Memory B cell (primary cell): ENCODE measurements around the gene PARD3B.

Experiments used
- ATAC-seq: fragments of 150-1000 bp; cut with Tn5 transposase; 2 replicates; pipeline ENCODE4 v1.10.0; 2021; ENCODE audit warnings: low read depth, mild to moderate bottlenecking, moderate library complexity
- DNase-seq, 2 donors: peaks; one replicate each; pipeline ENCODE4 v3.0.0; 2022; ENCODE audit warnings: low spot score in 2 of 2
- H3K27ac Mint-ChIP-seq: one replicate; pipeline ENCODE4 v1.8.0; 2022; ENCODE audit warnings: mild to moderate bottlenecking, moderate library complexity, mixed read lengths
- H3K27me3 Mint-ChIP-seq: one replicate; pipeline ENCODE4 v1.8.0; 2022; ENCODE audit warnings: mixed read lengths
- H3K36me3 Mint-ChIP-seq: one replicate; pipeline ENCODE4 v1.8.0; 2022; ENCODE audit warnings: mild to moderate bottlenecking, mixed read lengths
- H3K4me1 Mint-ChIP-seq: one replicate; pipeline ENCODE4 v1.8.0; 2022; ENCODE audit warnings: mixed read lengths
- H3K4me3 Mint-ChIP-seq: one replicate; pipeline ENCODE4 v1.8.0; 2022; ENCODE audit warnings: mild to moderate bottlenecking, moderate library complexity, mixed read lengths
- H3K9me3 Mint-ChIP-seq: one replicate; pipeline ENCODE4 v1.8.0; 2022; ENCODE audit warnings: mixed read lengths

PARD3B gene

DNA sequence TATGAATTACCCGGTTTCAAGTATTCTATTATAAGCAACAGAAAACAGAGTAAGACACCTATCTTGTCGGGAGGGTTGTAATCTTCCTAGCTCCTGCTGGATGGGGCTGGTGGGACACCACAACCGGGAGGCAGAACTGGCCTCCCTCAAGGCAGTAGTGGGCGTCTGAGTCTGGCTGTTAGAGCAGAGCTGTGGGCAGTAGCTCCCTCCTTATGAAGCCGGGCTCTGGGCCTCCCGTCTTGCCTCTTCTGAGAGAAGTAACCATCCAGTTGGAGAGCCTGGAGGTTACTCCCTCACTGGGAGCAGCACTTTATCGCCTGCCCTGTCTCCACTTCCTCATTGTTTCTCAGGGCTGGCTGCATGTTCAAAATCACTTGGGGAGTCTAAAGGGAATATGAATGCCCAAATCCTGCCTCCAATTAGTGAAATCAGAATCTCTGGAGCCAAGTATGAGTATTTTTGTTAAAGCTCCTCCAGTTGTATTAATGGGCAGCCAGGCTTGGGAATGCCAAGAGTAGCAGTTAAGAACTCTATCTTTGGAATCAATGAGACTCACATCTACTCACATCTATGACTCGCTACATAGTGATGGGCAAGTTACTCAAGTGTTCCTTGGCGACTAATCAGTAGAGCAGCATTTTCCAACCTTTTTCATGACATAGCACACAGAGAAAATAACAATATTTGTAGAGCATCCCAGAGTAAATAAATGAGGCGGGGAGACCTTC is 1109.8 kb downstream of the PARD3B start:
- Mint-ChIP-seq H3K4me1 (peaks cover 3% of the 10 kb centered on the region), H3K4me3 (no peak overlapping the region), H3K9me3 (no peaks in the 10 kb centered on the region), H3K36me3 (no peaks in the 10 kb centered on the region), H3K27ac (no peak overlapping the region), H3K27me3 (peaks cover 14% of the 10 kb centered on the region)
- DNase-seq, result no peak
- ATAC-seq, result no peak

DNA sequence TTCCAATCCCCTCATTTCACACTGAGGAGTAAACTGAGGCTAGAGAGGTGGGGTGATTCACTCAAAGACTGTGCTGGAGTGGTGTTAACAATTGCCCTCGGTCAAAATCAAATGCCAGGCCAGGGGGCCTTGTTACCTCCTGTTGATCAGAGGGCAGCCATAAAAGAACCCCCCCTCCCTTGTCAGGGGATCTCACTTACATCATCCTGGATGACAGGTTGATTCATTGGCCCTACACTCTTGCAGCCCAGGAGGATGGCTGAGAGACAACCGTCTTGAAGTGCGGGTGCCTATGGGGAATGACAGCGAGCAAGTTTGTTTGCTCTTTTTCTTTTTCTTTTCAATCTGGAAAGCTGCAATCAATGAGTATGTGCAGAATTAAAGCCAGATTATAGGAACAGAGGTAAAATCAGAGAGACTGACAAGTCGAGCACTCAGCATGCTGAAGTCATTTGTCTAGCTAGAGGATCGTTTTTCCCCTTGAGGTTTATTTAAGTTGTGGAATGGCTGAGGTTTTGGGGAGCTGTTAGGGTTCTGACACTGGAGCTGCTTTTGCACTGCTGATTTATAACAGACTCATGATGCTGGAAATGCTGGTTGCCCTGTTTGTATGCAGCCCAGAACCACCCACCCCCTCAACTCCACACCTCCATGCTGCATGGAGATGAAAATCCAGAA is 1110.6 kb downstream of the PARD3B start:
- Mint-ChIP-seq H3K36me3 (no peaks in the 10 kb centered on the region), H3K4me1 (peaks cover 11% of the 10 kb centered on the region), H3K27ac (no peak overlapping the region), H3K4me3 (no peak overlapping the region), H3K27me3 (peaks cover 14% of the 10 kb centered on the region), H3K9me3 (no peaks in the 10 kb centered on the region)
- DNase-seq (no peak), ATAC-seq (no peak)

DNA sequence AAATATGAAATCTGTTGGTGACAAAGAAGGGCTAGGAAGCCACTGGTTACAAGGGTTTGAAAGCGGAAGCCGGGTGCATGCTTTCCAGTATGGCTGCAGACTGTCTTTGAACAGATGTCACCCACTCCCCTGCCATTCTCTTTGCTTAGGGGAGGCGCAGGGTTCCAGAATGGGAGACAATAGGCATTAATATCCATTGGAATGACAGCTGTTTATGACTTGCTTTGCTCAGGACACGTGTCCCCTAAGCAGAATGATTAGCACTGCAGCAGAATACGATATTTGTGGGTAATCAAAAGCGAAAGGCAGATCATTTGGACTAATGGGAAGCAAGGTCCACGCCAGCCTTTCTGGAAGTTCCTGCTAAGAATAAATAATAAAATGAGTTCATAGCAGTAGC is 1111.2 kb downstream of the PARD3B start:
- Mint-ChIP-seq H3K4me1 (peaks cover 13% of the 10 kb centered on the region), H3K27me3 (peaks cover 14% of the 10 kb centered on the region), H3K36me3 (no peaks in the 10 kb centered on the region), H3K4me3 (no peak overlapping the region), H3K27ac (no peak overlapping the region), H3K9me3 (no peaks in the 10 kb centered on the region)
- DNase-seq, result no peak
- no peak for ATAC-seq

DNA sequence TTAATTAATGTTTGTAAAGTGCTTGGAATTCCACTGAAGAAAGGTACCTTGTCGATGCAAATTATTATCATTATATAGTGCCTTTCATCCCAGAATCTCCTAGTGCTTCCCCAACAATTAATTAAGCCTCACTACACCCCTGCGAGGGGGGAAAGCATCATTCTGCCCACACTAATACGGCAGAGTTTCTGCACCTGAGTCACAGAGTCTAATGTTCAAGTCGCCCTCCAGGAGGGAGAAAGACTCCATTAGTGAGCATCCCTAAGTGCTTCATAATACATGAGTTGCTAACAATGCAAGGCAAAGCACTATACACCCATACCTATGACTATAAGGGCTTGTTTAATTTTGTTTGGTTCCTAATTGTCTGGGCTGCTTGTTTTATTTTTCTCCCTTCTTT is 1111.7 kb downstream of the PARD3B start:
- DNase-seq (no peak), ATAC-seq (no peak)
- peaks cover 14% of the 10 kb centered on the region for H3K27me3 Mint-ChIP-seq
- no peaks in the 10 kb centered on the region for H3K36me3 Mint-ChIP-seq
- H3K4me1 Mint-ChIP-seq, result peaks cover 13% of the 10 kb centered on the region
- no peak overlapping the region for H3K4me3 Mint-ChIP-seq
- H3K27ac Mint-ChIP-seq, result no peak overlapping the region
- H3K9me3 Mint-ChIP-seq, result no peaks in the 10 kb centered on the region

DNA sequence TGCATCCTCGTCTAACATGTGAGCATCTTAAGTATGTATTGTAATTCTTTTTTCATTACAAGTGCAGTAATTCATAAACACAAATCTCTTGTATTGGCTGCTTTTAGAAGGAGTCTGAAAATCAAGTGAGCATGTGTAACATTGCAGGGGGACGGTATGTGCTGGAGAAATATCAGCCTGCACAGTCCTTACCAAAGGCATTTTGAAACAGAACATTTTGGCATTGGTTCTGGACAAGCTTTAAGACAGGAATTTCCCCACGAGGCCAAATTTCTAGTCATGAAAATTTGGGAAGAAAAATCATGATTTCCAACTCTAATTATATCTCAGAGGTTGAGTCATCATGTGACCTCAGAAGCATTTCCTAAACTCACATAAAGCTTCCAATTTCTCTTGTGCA is 1112.3 kb downstream of the PARD3B start:
- no peaks in the 10 kb centered on the region for H3K9me3 Mint-ChIP-seq
- DNase-seq (no peak), ATAC-seq (no peak)
- no peak overlapping the region for H3K27ac Mint-ChIP-seq
- H3K4me1 Mint-ChIP-seq, result peaks cover 13% of the 10 kb centered on the region
- no peaks in the 10 kb centered on the region for H3K36me3 Mint-ChIP-seq
- peaks cover 14% of the 10 kb centered on the region for H3K27me3 Mint-ChIP-seq
- no peak overlapping the region for H3K4me3 Mint-ChIP-seq

DNA sequence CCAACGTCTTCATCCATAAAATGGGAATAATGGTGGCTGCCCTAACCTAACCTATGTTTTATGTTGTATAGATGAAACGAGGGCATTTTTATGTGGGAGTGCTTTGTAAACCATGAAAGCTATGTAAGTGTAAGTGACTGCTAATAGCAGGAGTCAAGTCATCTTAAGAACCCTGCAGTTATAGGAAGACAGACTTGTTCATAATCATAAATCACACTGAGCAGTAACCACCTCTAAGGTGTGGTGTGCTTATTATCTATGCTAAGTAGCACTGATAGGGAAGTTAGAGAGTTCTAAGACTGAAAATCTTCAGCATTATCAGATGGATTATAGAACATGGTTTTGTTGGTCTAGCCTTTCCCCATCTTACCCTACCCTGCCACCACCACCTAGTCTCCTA is 1112.8 kb downstream of the PARD3B start:
- Mint-ChIP-seq H3K36me3 (no peaks in the 10 kb centered on the region), H3K4me3 (no peak overlapping the region), H3K27me3 (peaks cover 14% of the 10 kb centered on the region), H3K9me3 (no peaks in the 10 kb centered on the region), H3K4me1 (peaks cover 13% of the 10 kb centered on the region), H3K27ac (no peak overlapping the region)
- ATAC-seq (no peak), DNase-seq (no peak)

DNA sequence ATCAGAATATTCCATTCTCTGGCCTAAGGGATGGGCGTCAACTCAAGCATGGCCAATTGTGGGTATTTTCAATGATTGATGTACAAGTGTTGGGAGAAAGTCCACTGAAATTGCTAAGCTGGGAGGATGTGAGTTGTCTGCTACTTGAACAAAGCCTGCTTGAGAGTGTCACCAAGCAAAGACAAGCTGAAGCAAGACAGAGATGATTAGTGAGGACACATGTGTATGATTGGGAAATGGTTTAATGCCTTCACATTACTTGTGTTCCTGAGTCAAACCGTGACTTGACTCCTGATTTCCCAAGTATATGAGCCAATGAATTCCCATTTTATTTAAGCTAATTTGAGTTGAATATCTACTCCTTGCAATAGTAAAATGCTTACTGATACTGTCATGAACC is 1113.3 kb downstream of the PARD3B start:
- no peaks in the 10 kb centered on the region for H3K36me3 Mint-ChIP-seq
- H3K4me3 Mint-ChIP-seq, result no peak overlapping the region
- DNase-seq (no peak), ATAC-seq (no peak)
- H3K9me3 Mint-ChIP-seq, result no peaks in the 10 kb centered on the region
- no peak overlapping the region for H3K27ac Mint-ChIP-seq
- peaks cover 14% of the 10 kb centered on the region for H3K27me3 Mint-ChIP-seq
- H3K4me1 Mint-ChIP-seq, result peaks cover 17% of the 10 kb centered on the region

DNA sequence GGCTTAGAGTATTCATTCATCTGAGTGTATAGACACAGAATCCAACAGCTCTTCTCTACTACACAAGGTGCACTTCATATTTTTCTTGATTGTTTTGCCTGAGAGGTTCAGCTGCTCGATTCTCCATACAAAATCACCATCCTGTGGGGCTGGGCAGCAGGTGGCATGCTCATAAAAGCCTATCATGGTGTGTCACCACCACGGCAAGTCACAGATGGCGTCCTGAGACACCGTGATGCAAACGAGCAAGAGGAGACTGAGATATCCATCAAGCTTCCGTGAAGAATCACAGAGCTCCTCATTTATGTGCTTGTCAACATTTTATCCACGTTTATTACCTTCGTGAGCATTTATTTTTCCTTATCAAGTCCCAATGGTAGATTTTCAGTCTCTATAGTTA is 1114.6 kb downstream of the PARD3B start:
- no peaks in the 10 kb centered on the region for H3K9me3 Mint-ChIP-seq
- peaks cover 15% of the 10 kb centered on the region for H3K27me3 Mint-ChIP-seq
- H3K4me3 Mint-ChIP-seq, result no peak overlapping the region
- no peaks in the 10 kb centered on the region for H3K36me3 Mint-ChIP-seq
- H3K27ac Mint-ChIP-seq, result no peak overlapping the region
- no peak for ATAC-seq
- peaks cover 17% of the 10 kb centered on the region for H3K4me1 Mint-ChIP-seq
- DNase-seq, result no peak

DNA sequence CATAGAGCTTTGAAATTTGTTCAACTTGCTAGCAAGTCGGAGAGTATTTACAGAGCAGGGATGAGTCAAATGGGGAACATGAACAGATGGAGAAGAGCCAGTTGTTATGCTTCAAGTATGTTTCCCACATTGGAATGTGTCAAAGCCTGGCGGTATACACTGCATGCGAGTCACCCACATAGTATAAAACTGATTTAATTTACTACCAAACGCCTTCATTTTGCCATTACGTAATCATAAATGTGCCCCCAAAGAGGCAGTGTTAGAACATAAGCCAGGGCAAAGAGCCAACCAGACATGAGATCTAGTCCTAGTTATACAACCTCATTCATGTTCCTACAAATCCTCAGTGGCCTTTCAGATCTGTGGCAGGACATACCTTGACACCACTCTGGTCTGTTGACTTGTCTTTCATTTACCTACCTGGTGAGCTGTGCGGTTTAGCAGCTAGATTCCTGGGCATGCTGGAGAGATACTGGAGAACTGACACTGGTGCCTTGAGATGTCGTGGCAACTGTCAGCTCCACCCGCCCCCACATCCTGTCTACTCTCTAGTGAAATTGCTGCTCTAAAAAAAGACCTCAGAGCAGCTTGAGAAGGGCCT is 1115.3 kb downstream of the PARD3B start:
- no peak overlapping the region for H3K27ac Mint-ChIP-seq
- no peaks in the 10 kb centered on the region for H3K36me3 Mint-ChIP-seq
- ATAC-seq (peak; percentile 35), DNase-seq (no peak)
- H3K4me3 Mint-ChIP-seq, result no peak overlapping the region
- no peaks in the 10 kb centered on the region for H3K9me3 Mint-ChIP-seq
- peaks cover 17% of the 10 kb centered on the region for H3K4me1 Mint-ChIP-seq
- H3K27me3 Mint-ChIP-seq, result peaks cover 12% of the 10 kb centered on the region

DNA sequence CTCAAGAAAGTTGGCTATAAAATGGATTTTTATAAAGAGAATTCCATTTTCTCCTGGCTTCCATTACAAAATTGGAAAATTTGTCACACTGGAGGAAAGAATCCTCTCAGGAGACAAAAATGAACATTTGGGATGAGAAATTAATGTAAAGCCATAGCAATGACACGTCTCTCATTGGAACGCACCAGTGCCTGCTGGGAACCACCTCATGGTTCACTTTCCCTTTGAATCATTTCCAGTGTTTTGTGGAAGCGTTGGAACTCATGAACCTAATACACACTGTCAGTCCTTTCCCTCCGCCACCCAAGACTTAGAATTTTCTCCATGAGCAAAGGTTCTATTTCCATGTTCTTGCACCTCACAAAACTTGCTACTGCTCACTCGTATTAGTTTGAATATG is 1116.0 kb downstream of the PARD3B start:
- ATAC-seq, result no peak

DNA sequence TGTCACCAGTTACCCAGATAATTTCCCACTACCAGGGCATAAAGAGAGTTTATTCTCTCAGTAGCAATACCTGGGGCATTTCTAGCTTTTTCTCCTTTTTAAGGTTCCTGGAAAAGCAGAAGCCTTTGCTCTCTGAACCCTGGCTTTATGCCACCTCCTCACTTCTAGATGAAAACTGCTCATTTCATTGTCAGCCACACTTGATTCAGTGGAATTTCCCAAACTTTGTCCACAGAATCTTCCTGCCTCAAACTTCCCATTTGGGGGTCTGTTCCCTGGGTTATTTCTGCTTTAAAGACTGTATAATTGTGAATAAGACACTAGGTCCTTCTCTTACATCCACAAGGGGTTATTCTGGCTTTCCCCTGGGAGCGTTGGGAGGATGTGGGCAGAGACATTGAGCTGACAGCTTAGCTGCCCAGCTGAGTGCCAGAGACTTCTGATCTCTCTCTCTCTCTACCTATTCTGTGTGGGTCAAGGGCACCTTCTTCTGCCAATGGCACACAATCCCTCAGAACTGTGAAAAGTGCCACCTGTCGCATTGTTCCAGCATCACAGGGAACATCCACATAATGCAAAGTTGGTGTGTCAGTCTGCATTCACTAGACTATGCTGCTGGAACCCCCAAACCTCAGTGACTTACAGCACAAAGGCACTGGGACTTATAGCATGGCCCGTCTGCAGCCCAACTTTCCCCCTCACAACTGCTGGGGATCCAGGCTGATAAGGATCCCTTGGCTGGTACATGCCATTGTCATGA is 1117.1 kb downstream of the PARD3B start:
- H3K27ac Mint-ChIP-seq, result no peak overlapping the region
- no peaks in the 10 kb centered on the region for H3K36me3 Mint-ChIP-seq
- ATAC-seq (no peak), DNase-seq (no peak)
- no peak overlapping the region for H3K4me3 Mint-ChIP-seq
- H3K9me3 Mint-ChIP-seq, result no peaks in the 10 kb centered on the region
- H3K27me3 Mint-ChIP-seq, result peaks cover 10% of the 10 kb centered on the region
- H3K4me1 Mint-ChIP-seq, result peaks cover 17% of the 10 kb centered on the region

More for the DNA sequence above, 1116.0 kb downstream of the PARD3B start:
- Mint-ChIP-seq H3K4me1 (peaks cover 17% of the 10 kb centered on the region), H3K27me3 (peaks cover 10% of the 10 kb centered on the region), H3K36me3 (no peaks in the 10 kb centered on the region), H3K4me3 (no peak overlapping the region), H3K27ac (no peak overlapping the region), H3K9me3 (no peaks in the 10 kb centered on the region)
- DNase-seq, result no peak

DNA sequence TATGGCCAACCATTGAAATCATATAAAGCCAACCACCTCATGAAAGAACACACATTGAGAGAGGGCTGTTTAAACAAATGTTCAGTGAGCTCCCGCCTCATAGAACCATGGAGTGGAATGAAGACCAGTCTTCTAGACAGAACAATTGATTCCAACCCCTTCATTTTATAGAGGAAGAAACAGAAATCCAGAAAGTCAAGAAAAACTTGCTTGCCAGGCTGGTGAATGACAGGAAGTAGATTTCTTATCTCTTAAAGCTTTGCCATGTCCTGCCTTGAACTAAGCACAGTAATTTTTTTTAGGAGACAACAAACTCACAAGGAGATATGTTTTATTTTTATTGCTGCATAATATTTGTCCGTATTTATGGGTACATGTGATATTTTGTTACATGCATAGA is 1120.5 kb downstream of the PARD3B start:
- Mint-ChIP-seq H3K4me1 (peaks cover 7% of the 10 kb centered on the region), H3K4me3 (no peak overlapping the region), H3K27me3 (peaks cover 10% of the 10 kb centered on the region), H3K36me3 (no peaks in the 10 kb centered on the region), H3K27ac (no peak overlapping the region), H3K9me3 (no peaks in the 10 kb centered on the region)
- DNase-seq (no peak), ATAC-seq (no peak)
